Measurements from ENCODE around the gene MTR. TPM values are rescaled to one million over a fixed set of nuclear protein-coding genes. Genes with fewer than 3 reads are reported as not detected.
"Not testable (repeated sequence)": the region's sequence is repeated elsewhere in the genome, so short reads cannot be mapped to it uniquely, and the experiment has no call there.

The MTR gene
- total and polyA plus RNA-seq, 2 experiments from 2014 or later = 23.9 to 61.7 TPM

DNA sequence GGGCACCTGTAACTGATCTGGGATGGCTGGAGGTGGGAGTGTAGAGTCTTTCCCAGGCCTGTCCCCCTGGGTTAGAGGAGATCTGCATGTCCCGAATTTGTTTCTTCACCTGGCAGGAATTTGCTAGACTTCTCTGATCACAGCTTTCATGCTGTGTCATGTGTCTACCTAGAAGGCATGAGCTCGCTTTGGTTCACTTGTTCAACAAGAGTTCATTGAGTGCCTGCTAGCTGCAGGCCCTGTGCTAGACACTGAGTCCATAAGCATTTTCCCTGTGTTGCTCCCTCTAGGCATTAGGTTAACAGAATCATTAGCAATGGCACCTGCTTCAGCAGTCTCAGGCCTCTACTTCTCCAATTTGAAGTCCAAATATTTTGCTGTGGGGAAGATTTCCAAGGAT lies 101.6 kb downstream of the MTR start:
- Histone ChIP-seq H3K4me1 (ENCODE audit: low read depth) (peaks cover 44% of the 10 kb centered on the region), H3K27me3 (no peaks in the 10 kb centered on the region), H3K27ac (peak overlapping the region; percentile 79), H3K9me3 (ENCODE audit: low read depth) (no peaks in the 10 kb centered on the region), H3K36me3 (peaks cover 47% of the 10 kb centered on the region), H3K4me3 (no peak overlapping the region)
- TF ChIP-seq, protein P1, sequence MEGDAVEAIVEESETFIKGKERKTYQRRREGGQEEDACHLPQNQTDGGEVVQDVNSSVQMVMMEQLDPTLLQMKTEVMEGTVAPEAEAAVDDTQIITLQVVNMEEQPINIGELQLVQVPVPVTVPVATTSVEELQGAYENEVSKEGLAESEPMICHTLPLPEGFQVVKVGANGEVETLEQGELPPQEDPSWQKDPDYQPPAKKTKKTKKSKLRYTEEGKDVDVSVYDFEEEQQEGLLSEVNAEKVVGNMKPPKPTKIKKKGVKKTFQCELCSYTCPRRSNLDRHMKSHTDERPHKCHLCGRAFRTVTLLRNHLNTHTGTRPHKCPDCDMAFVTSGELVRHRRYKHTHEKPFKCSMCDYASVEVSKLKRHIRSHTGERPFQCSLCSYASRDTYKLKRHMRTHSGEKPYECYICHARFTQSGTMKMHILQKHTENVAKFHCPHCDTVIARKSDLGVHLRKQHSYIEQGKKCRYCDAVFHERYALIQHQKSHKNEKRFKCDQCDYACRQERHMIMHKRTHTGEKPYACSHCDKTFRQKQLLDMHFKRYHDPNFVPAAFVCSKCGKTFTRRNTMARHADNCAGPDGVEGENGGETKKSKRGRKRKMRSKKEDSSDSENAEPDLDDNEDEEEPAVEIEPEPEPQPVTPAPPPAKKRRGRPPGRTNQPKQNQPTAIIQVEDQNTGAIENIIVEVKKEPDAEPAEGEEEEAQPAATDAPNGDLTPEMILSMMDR (IDR thresholded peaks at IDR 0.05; ENCODE audit: low read depth, low read length) = no peak
- DNase-seq (ENCODE audit: low read depth in 1 of 2, low spot score in 1 of 2) = no peak

DNA sequence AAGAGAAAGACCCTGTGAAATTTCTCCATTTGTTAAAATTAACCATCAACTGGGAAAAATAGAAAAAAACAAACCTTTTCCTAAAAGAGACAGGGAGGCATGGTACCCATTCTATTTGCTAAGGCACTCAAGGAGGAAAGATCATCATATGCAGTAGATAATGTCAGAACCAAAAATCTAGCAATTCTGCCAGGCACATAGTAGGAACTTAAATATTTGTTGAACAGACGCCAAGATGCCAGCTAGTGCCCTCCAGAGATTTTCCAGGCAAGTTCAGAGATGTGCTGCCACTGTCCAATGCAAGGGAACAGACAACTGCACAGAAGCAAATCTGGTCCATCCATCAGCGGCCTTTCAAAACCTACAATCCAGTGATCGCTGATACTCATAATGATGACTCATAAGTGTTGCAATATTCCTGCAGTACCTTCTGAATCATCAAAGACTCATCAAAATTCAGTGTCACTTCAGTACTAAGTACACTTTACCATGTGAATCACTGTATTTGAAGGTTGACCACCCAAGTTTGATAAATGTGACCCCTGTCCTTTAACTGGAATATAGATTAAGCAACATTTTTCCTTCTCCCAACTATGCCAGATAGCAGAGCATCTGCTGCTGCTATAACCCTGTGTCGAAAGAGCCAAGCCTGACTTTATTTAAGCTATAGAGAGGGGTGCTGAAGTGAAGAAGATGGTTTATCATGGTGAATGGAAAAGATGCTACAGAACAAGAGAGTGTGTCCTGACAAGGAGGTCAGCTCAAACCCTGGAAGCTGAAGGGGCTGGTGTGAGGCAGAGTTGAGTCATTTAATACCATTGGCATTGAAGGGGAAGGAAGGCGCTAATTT lies 110.0 kb downstream of the MTR start:
- DNase-seq (ENCODE audit: low read depth in 1 of 2, low spot score in 1 of 2) = peak in 1 of 2 donors; percentile 62
- TF ChIP-seq, protein P1 (IDR thresholded peaks at IDR 0.05; ENCODE audit: low read depth, low read length) = no peak
- Histone ChIP-seq H3K27me3 (no peaks in the 10 kb centered on the region), H3K9me3 (ENCODE audit: low read depth) (no peaks in the 10 kb centered on the region), H3K27ac (peak overlapping the region; percentile 19), H3K36me3 (no peaks in the 10 kb centered on the region), H3K4me3 (no peak overlapping the region), H3K4me1 (ENCODE audit: low read depth) (peaks cover 34% of the 10 kb centered on the region)

DNA sequence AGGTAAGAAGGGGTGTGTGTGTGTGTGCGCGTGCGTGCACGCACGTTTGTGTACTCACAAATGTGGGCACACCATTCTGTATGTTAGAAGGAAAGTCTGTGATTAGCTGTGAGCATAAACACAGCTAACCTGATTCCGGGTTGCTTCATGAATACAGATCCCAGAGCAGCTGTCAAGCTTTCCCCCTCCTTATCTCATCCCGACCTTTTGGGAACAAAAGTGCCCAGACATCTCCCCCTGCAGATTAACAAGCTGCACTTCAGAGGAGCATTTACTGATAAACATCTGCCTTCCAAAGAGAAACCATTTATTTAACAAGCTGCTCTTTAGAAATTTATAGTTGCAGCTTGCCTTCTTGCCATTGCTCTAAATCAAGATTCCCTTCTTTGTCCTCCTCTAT lies 112.1 kb downstream of the MTR start:
- H3K4me1 ChIP-seq (ENCODE audit: low read depth) = peaks cover 34% of the 10 kb centered on the region
- no peak for DNase-seq (ENCODE audit: low read depth in 1 of 2, low spot score in 1 of 2)
- H3K9me3 ChIP-seq (ENCODE audit: low read depth) = no peaks in the 10 kb centered on the region
- TF ChIP-seq, protein P1 (IDR thresholded peaks at IDR 0.05; ENCODE audit: low read depth, low read length) = no peak
- no peaks in the 10 kb centered on the region for H3K36me3 ChIP-seq
- H3K27me3 ChIP-seq = no peaks in the 10 kb centered on the region
- H3K4me3 ChIP-seq = no peak overlapping the region
- H3K27ac ChIP-seq = peak overlapping the region; percentile 84

DNA sequence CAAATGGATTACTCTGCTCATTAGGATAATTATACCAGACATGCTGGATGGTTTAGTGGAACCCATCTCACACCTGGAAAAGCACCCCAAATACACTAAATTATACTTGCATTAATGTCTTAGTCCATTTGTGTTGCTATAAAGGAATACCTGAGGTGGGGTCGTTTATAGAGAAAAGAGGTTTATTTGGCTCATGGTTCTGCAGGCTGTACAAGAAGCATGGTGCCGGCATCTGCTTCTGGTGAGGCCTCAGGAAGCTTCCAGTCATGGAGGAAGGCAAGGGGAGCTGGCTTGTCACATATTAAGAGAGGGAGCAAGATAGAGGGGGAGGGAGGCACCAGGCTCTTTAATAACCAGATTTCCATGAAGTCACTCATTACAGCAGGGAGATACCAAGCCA lies 113.6 kb downstream of the MTR start:
- TF ChIP-seq, protein P1 (IDR thresholded peaks at IDR 0.05; ENCODE audit: low read depth, low read length) = no peak
- Histone ChIP-seq H3K9me3 (ENCODE audit: low read depth) (no peaks in the 10 kb centered on the region), H3K27ac (peak overlapping the region; percentile 84), H3K27me3 (no peaks in the 10 kb centered on the region), H3K36me3 (no peaks in the 10 kb centered on the region), H3K4me3 (no peak overlapping the region), H3K4me1 (ENCODE audit: low read depth) (peaks cover 39% of the 10 kb centered on the region)
- DNase-seq (ENCODE audit: low read depth in 1 of 2, low spot score in 1 of 2) = no peak

DNA sequence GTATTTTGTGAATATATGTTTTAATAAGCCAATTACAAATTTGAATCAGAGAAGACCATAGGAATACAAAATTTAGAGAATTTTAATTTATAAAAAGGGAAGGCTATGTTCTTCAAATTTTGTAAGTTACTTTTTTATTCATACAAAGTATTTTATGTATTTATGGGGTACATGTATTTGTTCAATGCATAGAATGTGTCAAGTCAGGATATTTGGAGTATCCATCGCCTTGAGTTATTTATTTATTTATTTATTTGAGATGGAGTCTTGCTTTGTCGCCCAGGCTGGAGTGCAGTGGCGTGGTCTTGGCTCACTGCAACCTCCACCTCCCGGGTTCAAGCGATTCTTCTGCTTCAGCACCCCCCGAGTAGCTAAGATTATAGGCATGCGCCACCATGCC lies 116.0 kb downstream of the MTR start:
- not testable (repeated sequence) for H3K27ac ChIP-seq; H3K9me3 ChIP-seq (ENCODE audit: low read depth); H3K27me3 ChIP-seq; H3K36me3 ChIP-seq; DNase-seq (ENCODE audit: low read depth in 1 of 2, low spot score in 1 of 2); H3K4me3 ChIP-seq
- H3K4me1 ChIP-seq (ENCODE audit: low read depth) = peaks cover 41% of the 10 kb centered on the region

DNA sequence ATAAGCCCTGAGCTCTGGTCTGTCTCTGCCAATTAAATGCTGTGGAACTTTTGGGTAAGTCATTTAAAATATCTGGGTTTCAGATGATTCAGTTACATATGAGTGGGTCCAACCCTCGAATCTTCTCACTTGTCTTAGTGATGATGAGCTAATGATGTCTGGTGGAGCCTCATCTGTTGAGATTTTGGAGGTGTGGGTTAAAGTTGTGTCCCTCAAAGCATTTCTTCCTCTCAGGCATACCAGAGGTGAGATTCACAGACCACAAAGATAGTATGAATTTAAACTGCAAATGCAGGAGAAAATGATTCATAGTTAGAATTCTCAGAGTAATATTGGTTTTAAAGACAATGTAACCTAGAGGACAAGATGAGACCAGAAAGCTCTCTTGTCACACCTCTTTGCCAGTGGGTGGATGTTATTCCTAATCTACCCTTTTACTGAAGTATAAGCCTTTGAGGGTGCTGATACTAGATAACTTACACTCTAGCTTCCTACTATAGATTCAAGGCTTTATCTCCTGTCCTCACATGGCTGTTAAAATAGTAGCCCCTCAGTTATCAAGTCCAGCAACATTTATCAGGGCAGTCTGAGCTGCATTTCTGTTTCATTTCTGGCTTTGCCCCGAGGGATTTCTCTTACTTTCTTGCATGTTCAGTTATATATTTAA lies 118.4 kb downstream of the MTR start:
- Histone ChIP-seq H3K27me3 (no peaks in the 10 kb centered on the region), H3K27ac (peak overlapping the region; percentile 91), H3K36me3 (no peaks in the 10 kb centered on the region), H3K4me1 (ENCODE audit: low read depth) (peaks cover 16% of the 10 kb centered on the region), H3K9me3 (ENCODE audit: low read depth) (no peaks in the 10 kb centered on the region), H3K4me3 (no peak overlapping the region)
- TF ChIP-seq, protein P1 (IDR thresholded peaks at IDR 0.05; ENCODE audit: low read depth, low read length) = no peak
- DNase-seq (ENCODE audit: low read depth in 1 of 2, low spot score in 1 of 2) = no peak
